Measurements from ENCODE around the gene SH2D3C.

GRCh38 chr9:127776195-127776923 is 2.1 kb downstream of the SH2D3C start:
- no peak for TF ChIP-seq CTCF (IDR thresholded peaks at IDR 0.05)
- no peak for TF ChIP-seq POLR2A (IDR thresholded peaks at IDR 0.05)
